ENCODE results near the gene KIF18A.

- no peak for TF ChIP-seq CTCF (IDR thresholded peaks at IDR 0.05)
- no peak for TF ChIP-seq POLR2A (IDR thresholded peaks at IDR 0.05)
Observed at GRCh38 chr11:27971171-27971570, 136.8 kb downstream of the KIF18A start.

Measured in sigmoid colon (tissue), 3 donors.